ENCODE results near the gene COG4.

GRCh38 chr16:70522216-70523075 lies 908 bp downstream of the COG4 start:
- no peak for TF ChIP-seq CTCF (IDR thresholded peaks at IDR 0.05; ENCODE audit: low read length)
- TF ChIP-seq EZH2phosphoT487 (IDR thresholded peaks at IDR 0.05; ENCODE audit: low read length): no peak
- TF ChIP-seq EZH2 (optimal IDR thresholded peaks at IDR 0.05; ENCODE audit: low read depth, low read length): no peak
